HFF-Myc (cell line): ENCODE data around the gene PLEKHN1.

Source experiments
- DNase-seq: peaks from one replicate; pipeline ENCODE4 v3.0.0-alpha.2; 2011; ENCODE audit warnings: low read depth; ENCODE audit errors: extremely low read depth
- H3K4me3 ChIP-seq: replicated peaks from 2 replicates; pipeline ENCODE4 v1.5.1; 2011; ENCODE audit warnings: low read depth, mild to moderate bottlenecking, control low read depth, low read length
- TF ChIP-seq, protein P1 (sequence below): IDR thresholded peaks from 2 replicates; pipeline ENCODE4 v1.5.1; 2012; ENCODE audit warnings: mild to moderate bottlenecking, low read depth, low read length, control low read depth; ENCODE audit errors: missing control alignments

Gene PLEKHN1

DNA sequence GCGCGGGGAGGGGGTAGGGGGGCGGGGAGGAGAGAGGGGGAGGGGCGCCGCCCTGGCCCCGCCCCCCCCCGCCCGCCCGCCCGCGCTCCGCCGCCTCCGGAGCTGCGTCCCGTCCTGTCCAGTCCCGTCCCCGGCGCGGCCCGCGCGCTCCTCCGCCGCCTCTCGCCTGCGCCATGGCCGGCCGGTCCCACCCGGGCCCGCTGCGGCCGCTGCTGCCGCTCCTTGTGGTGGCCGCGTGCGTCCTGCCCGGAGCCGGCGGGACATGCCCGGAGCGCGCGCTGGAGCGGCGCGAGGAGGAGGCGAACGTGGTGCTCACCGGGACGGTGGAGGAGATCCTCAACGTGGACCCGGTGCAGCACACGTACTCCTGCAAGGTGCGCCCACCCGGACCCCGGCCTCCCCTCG lies 53.7 kb downstream of the PLEKHN1 start, which contains the start of gene AGRN:
Gene AGRN, plus strand, starts transcription at position 121 of the 405 bp plus-strand sequence. Its CDS starts 53 bp downstream, at position 174.
- DNase-seq, result no peak
- TF ChIP-seq, protein P1, sequence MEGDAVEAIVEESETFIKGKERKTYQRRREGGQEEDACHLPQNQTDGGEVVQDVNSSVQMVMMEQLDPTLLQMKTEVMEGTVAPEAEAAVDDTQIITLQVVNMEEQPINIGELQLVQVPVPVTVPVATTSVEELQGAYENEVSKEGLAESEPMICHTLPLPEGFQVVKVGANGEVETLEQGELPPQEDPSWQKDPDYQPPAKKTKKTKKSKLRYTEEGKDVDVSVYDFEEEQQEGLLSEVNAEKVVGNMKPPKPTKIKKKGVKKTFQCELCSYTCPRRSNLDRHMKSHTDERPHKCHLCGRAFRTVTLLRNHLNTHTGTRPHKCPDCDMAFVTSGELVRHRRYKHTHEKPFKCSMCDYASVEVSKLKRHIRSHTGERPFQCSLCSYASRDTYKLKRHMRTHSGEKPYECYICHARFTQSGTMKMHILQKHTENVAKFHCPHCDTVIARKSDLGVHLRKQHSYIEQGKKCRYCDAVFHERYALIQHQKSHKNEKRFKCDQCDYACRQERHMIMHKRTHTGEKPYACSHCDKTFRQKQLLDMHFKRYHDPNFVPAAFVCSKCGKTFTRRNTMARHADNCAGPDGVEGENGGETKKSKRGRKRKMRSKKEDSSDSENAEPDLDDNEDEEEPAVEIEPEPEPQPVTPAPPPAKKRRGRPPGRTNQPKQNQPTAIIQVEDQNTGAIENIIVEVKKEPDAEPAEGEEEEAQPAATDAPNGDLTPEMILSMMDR, result no peak
- peak within 1 kb of the TSS; percentile 59 for H3K4me3 ChIP-seq

DNA sequence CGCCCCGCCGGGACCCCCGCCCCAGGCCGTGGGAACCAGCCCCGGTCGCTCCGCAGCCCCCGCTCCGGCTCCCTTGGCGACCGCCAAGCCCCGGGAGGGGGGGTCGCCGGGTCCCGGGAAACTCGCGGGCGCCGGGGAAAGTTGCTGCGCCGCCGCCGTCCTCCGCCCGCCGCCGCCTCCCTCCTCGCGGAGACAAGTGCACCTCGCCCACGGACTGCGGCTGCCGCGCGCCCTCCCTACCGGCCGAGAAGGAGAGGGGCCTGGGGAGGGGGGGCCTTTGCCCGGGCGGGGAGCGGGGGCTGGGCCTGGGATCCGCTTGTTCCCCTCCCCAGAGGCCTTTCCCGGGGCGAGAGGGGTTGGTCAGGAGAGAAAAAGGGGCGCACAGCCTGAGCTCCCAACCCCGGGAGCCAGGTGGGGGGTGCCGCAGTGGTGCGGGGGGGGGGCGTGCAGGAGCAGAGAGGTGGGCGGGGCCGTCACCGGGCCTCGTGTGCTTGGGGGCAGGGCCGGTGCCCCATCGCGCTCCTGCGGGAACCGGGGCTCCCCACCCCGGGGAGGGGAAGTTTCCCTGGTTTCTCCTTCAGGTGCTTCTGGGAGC lies 54.2 kb downstream of the PLEKHN1 start:
- TF ChIP-seq, protein P1, result no peak
- peak overlapping the region; percentile 59 for H3K4me3 ChIP-seq
- DNase-seq, result no peak

DNA sequence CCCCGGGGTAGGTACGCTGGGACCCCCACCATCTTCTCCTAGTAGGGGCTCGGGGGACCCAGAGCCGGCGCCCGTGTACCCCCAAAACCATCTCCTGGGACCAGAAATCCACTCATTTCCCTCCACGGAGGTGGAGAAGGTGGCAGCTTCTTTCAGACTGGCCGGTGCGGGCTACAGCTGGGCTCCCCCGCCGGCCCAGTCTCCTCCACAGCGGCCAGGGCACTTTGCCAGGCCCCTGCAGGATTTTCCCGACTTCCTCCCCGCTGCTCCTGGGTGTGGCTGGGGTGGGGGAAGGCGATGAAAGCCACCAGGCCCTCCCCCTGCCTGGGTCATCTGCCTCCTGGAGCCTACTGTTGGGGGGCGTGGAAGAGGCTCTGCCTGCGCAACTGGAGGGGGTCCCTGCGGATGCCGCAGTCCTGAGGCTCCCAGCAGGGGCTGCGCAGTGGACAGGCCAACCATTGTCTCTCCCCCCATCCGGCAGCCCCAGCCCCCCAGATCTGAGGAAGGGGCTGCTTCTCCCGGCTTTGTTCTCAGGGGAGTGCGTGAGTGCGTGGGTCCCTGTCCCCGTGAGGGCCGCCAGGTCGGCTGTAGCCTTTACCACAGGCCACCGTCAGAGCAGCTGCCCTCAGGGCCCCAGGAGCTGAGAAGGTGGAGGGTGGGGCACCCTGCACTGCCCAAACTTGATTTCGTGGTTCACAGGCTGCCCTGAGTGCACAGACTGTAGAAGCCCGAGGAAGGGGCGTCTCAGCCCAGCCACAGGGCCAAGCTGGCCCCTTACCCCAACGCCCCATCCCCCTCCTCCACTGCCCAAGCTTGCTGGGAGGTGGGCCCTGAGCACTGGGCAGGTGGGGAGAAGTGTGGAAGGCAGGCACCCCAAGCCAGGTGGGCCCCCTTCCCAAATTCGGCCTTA lies 55.0 kb downstream of the PLEKHN1 start:
- peak overlapping the region; percentile 59 for H3K4me3 ChIP-seq
- no peak for DNase-seq
- TF ChIP-seq, protein P1, result no peak

DNA sequence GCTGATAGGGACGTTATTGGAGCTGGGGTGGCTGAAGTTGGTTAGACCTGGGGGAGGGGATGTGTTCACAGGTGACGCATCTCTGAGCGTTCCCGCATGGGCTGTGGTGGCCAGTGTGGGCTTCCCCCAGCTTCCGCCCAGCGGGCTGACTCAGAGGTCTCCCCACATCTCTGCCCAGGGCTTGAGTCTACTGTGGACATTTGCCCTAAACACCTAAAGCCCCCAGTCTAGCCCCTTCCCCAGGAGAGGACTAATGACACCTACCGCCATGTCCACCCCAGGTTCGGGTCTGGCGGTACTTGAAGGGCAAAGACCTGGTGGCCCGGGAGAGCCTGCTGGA lies 55.6 kb downstream of the PLEKHN1 start:
- DNase-seq, result no peak
- H3K4me3 ChIP-seq, result peak overlapping the region; percentile 59
- TF ChIP-seq, protein P1, result no peak

DNA sequence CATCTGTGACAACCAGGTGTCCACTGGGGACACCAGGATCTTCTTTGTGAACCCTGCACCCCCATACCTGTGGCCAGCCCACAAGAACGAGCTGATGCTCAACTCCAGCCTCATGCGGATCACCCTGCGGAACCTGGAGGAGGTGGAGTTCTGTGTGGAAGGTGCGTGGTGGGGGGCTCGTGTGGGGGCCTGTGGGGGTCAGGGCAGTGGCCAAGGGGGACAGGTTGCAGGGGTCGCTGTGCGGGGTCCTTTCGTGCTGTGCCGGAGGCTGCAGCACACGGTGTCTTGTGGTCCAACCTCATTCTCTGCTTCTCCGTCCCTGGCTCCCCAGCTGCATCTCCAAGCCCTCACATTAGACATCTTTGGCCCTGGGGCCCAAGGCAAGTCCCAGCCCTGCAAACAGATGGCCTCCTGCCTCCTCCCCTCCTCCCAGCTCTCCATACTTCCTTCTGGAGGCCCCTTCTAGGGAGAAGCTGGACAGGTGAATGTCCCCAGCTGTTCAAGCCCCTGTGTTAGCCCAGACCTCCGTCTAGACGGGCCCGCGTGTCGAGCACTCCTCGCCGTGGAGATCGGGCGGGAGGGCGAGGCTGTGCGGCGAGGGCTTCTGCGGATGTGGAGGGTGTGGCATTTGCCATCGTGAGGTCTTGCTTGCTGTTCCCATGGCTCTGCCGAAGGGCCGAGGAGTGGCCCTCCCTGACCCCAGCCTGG lies 56.2 kb downstream of the PLEKHN1 start:
- no peak overlapping the region for H3K4me3 ChIP-seq
- no peak for DNase-seq
- TF ChIP-seq, protein P1, result no peak

DNA sequence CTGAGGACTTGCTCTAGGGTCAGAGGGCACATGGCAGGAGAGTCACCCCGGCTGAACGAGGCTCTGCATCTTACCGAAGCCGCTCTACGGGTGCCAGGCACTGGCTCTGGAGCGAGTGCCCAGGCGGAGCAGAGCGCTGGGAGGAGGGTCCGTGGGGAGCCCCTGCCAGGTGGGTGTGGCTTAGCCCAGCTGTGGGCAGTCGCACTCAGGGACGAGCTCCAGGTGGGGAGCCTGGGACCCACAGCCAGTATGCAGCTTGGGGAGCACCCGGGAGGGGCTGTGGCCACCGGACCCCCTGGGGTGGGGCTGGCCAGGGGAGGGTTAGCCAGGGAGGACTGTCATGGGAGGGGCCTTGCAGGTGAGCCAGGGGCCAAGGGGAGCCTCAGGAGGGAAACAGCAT lies 57.4 kb downstream of the PLEKHN1 start:
- H3K4me3 ChIP-seq, result no peak overlapping the region
- no peak for DNase-seq
- TF ChIP-seq, protein P1, result no peak
